Neutrophil (primary cell): Measurements from ENCODE around the gene CTNND2.

ENCODE experiments used
- H3K27ac ChIP-seq: fragments of 200-600 bp; sonication (generic); 2 replicates; pipeline ENCODE4 v1.5.1; 2016; ENCODE audit warnings: mild to moderate bottlenecking, moderate library complexity
- H3K27me3 ChIP-seq: fragments of 200-600 bp; sonication (generic); 2 replicates; pipeline ENCODE4 v1.6.0; 2016; ENCODE audit warnings: mild to moderate bottlenecking
- H3K36me3 ChIP-seq: fragments of 200-600 bp; sonication (generic); 2 replicates; pipeline ENCODE4 v1.5.1; 2017
- H3K4me1 ChIP-seq, 2 experiments: fragments of 200-600 bp in 1 of 2; sonication (generic) in 1 of 2; 1 replicate in 1 of 2; 2 replicates in 1 of 2; pipeline versions ENCODE4 v1.5.1 to v1.6.1; 2013 to 2016; ENCODE audit warnings: low read depth in 1 of 2, low read length in 1 of 2, mild to moderate bottlenecking in 1 of 2, moderate library complexity in 1 of 2; ENCODE audit not compliant: control insufficient read depth in 1 of 2, insufficient read depth in 1 of 2
- H3K4me3 ChIP-seq, 2 experiments: fragments of 200-600 bp in 1 of 2; sonication (generic) in 1 of 2; 1 replicate in 1 of 2; 2 replicates in 1 of 2; pipeline ENCODE4 v1.5.1; 2013 to 2016; ENCODE audit warnings: low read depth in 1 of 2, low read length in 1 of 2, mild to moderate bottlenecking in 1 of 2, moderate library complexity in 1 of 2
- H3K9me3 ChIP-seq: fragments of 200-600 bp; sonication (generic); 2 replicates; pipeline ENCODE4 v1.5.1; 2016
- TF ChIP-seq, protein P1 (sequence below): fragments of 200-600 bp; sonication (generic); IDR thresholded peaks from 2 replicates; pipeline ENCODE4 v1.5.1; 2016; ENCODE audit warnings: antibody characterized with exemption

CTNND2 gene

DNA sequence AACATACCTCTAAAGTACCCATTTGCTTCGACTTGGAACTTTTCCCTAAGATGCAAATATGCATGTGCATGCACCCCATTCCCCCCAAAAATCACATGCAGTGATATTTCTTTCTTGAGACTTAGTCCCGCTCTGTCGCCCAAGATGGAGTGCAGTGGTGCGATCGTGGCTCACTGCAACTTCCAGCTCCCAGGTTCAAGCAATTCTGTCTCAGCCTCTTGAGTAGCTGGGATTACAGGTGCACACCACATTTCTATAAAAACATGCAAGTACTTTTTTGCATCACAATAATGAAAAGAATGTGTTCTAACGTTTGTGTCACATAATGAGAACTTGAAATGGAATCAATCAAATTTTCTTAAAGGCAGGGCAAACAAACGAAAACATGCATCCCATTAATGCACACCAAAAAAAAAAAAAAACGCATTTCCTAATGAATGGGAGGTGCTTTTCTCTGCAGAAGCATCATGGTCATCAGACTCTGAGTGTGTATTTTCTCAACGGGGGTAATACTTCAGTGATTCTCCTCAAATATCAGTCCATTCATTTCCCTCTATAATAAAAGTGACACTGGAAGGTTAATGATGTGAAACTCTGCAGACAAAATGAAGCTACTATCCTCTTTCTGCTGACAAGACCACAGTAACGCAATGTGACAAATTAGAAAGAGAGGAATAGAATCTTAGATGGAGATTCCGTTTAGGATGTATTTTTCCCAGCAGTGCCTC is 389.4 kb downstream of the CTNND2 start:
- TF ChIP-seq, protein P1, sequence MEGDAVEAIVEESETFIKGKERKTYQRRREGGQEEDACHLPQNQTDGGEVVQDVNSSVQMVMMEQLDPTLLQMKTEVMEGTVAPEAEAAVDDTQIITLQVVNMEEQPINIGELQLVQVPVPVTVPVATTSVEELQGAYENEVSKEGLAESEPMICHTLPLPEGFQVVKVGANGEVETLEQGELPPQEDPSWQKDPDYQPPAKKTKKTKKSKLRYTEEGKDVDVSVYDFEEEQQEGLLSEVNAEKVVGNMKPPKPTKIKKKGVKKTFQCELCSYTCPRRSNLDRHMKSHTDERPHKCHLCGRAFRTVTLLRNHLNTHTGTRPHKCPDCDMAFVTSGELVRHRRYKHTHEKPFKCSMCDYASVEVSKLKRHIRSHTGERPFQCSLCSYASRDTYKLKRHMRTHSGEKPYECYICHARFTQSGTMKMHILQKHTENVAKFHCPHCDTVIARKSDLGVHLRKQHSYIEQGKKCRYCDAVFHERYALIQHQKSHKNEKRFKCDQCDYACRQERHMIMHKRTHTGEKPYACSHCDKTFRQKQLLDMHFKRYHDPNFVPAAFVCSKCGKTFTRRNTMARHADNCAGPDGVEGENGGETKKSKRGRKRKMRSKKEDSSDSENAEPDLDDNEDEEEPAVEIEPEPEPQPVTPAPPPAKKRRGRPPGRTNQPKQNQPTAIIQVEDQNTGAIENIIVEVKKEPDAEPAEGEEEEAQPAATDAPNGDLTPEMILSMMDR = no peak
- Histone ChIP-seq H3K4me1 (no peaks in the 10 kb centered on the region), H3K27me3 (no peaks in the 10 kb centered on the region), H3K4me3 (no peak overlapping the region), H3K27ac (no peak overlapping the region), H3K36me3 (no peaks in the 10 kb centered on the region), H3K9me3 (no peaks in the 10 kb centered on the region)

DNA sequence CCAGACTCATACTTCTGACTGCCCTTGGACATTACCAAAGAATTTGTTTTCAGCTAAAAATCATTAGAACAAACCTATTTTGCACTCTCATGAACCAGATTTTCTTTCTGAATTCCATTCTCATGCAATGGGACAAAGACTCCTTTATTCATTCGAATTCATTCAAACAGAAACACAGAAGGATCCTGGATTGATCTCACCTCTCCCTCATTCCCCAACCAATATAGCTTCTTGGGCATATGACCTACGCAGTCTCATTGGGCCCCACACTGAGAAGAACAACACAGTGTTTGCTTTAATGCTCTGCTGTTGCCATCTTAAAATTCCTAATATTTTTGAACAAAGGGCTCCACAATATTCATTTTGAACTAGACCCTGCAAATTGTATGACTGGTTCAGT is 392.4 kb downstream of the CTNND2 start:
- Histone ChIP-seq H3K36me3 (no peaks in the 10 kb centered on the region), H3K4me1 (no peaks in the 10 kb centered on the region), H3K4me3 (no peak overlapping the region), H3K27me3 (no peaks in the 10 kb centered on the region), H3K27ac (no peak overlapping the region), H3K9me3 (no peaks in the 10 kb centered on the region)
- TF ChIP-seq, protein P1 = no peak

DNA sequence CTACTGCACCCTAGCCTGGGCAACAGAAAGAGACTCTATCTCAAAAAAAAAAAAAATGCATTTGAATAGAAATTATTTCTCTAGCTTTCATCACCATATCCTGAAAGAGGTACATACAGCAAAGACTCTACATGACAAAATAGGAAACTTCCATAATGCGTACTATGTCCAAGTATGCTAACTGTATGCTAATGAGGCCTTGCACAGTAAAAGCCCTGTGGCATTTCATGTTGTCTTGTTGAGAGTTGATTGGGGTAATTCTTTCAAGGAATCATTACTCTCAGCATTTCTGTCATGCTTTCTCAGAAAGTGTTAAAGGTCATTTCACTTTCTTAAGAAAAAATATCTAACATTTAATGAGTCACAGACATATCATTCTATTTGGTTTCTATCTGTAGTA is 393.4 kb downstream of the CTNND2 start:
- TF ChIP-seq, protein P1 = no peak
- no peaks in the 10 kb centered on the region for H3K36me3 ChIP-seq
- H3K9me3 ChIP-seq = no peaks in the 10 kb centered on the region
- H3K4me3 ChIP-seq = no peak overlapping the region
- H3K4me1 ChIP-seq = no peaks in the 10 kb centered on the region
- no peak overlapping the region for H3K27ac ChIP-seq
- no peaks in the 10 kb centered on the region for H3K27me3 ChIP-seq

DNA sequence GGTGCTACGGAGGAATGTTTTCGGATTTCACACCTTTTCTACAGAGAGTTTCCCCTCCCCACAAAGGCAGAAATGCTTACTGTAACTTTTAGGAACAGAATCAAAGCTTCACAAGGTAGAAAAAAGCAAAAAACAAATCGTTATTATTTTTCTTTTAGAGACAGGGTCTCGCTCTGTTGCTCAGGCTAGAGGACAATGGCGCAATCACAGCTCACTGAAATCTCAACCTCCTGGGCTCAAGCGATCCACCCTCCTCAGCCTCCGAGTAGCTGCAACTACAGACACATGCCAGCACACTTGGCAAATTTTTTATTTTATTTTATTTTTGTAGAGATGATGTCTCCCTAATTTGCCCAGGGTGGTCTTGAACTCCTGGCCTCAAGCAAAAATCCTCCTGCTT is 394.5 kb downstream of the CTNND2 start:
- H3K4me3 ChIP-seq = no peak overlapping the region
- H3K27ac ChIP-seq = no peak overlapping the region
- H3K27me3 ChIP-seq = no peaks in the 10 kb centered on the region
- TF ChIP-seq, protein P1 = no peak
- H3K4me1 ChIP-seq = no peaks in the 10 kb centered on the region
- H3K36me3 ChIP-seq = no peaks in the 10 kb centered on the region
- no peaks in the 10 kb centered on the region for H3K9me3 ChIP-seq

DNA sequence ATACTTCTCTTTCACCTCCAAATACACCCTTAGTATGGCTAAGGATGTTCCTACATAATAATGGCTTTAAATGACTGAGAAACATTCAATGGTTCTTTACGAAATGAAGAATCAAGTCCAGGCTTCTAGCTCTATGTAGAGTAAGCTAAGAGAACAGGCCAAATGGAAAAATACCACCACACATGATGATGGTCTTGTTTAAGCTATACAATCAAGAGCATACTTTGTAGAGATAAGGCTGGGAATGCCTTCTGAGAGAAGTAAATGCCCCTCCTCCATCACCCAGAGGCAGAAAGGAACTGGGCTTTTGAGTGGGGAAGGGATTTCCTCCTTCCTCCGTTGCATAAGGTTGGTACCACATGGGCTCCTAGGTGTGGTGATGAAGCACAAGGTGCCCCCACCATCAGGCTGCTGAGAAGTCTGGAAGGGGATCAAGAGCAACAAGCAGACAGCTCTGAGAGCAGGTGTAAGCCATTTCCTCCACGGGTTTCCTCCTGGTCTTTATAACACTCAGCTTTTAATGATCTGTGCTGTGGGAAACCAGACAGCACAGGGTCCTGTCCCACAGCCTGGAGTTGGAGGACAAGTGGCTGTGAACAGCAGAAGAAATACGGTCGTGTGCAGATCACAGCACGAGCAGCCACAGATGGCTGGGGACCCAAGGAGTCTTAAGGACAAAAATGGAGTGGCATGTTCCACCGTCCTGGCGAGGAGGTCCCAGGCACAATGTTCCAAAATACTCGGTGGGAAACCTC is 396.9 kb downstream of the CTNND2 start:
- TF ChIP-seq, protein P1 = no peak
- H3K27ac ChIP-seq = no peak overlapping the region
- H3K4me1 ChIP-seq = no peaks in the 10 kb centered on the region
- H3K9me3 ChIP-seq = no peaks in the 10 kb centered on the region
- H3K4me3 ChIP-seq = no peak overlapping the region
- no peaks in the 10 kb centered on the region for H3K36me3 ChIP-seq
- no peaks in the 10 kb centered on the region for H3K27me3 ChIP-seq
